HepG2 (cell line): ENCODE results near the gene GIMAP1. TPM values are rescaled to one million over a fixed set of nuclear protein-coding genes. Genes with fewer than 3 reads are reported as not detected.
A peak's percentile ranks its signal among the peaks of the same experiment; 100 is the strongest.

ENCODE experiments used
- ATAC-seq: fragments of 200-7000 bp; cut with Tn5 transposase; 3 replicates; pipeline ENCODE4 v1.9.1; 2020; ENCODE audit warnings: mild to moderate bottlenecking, moderate library complexity
- BruUV-seq: library from RNA; stranded (reverse); fragments of 400-500 nt; replicated peaks from 2 replicates; lab custom pipeline; 2021; lab: Mats Ljungman, UMichigan
- CTCF ChIA-PET: fragments of 300-600 bp; formaldehyde crosslinking; extraction: SDS; loops from one replicate; lab custom pipeline; 2021; ENCODE audit warnings: low total read pairs, inconsistent platforms, low intra/inter-chr PET ratio; lab: Yijun Ruan, JAX
- POLR2A ChIA-PET: fragments of 350-600 bp; sonication (Branson Sonifier 250); formaldehyde crosslinking; loops from one replicate; lab custom pipeline; 2020; ENCODE audit warnings: antibody characterized with exemption, inconsistent platforms; lab: Yijun Ruan, JAX
- DNase-seq: peaks from one replicate; pipeline ENCODE4 v3.0.0-alpha.2; 2015; ENCODE audit warnings: low spot score
- FAIRE-seq: peaks from 3 replicates; lab custom pipeline; 2011; peaks lifted over from hg19 to GRCh38; lab: Jason Lieb, UNC
- H2AFZ ChIP-seq: one replicate; pipeline ENCODE4 v1.6.1; 2011; ENCODE audit warnings: low read length, inconsistent platforms
- H3K27ac ChIP-seq: fragments of 300-600 bp; 3 replicates; pipeline ENCODE4 v1.8.0; 2011; ENCODE audit warnings: mixed run types, mild to moderate bottlenecking, mixed read lengths, low read length, inconsistent platforms; ENCODE audit not compliant: insufficient read depth; ENCODE audit errors: extremely low read length
- H3K27me3 ChIP-seq, 2 experiments: fragments of 200-600 bp in 1 of 2; 2 replicates in 1 of 2; 3 replicates in 1 of 2; pipeline versions ENCODE4 v1.6.0 to v1.8.0; 2011; ENCODE audit warnings: low read length in 2 of 2, mild to moderate bottlenecking in 2 of 2, moderate library complexity in 2 of 2, inconsistent platforms in 1 of 2; ENCODE audit not compliant: insufficient read depth in 2 of 2, control insufficient read depth in 1 of 2
- H3K36me3 ChIP-seq, 2 experiments: fragments of 200-600 bp in 1 of 2; replicated peaks in 1 of 2; 2 replicates in 1 of 2; 3 replicates in 1 of 2; pipeline versions ENCODE4 v1.5.1 to v1.8.0; 2011; ENCODE audit warnings: low read length in 2 of 2, inconsistent platforms in 1 of 2; ENCODE audit not compliant: insufficient read depth in 2 of 2, control insufficient read depth in 1 of 2
- H3K4me1 ChIP-seq: 2 replicates; pipeline ENCODE4 v1.5.1; 2012; ENCODE audit warnings: low read length, inconsistent platforms; ENCODE audit not compliant: insufficient read depth
- H3K4me2 ChIP-seq: 2 replicates; pipeline ENCODE4 v1.6.0; 2011; ENCODE audit warnings: low read depth, low read length, inconsistent platforms
- H3K4me3 ChIP-seq, 3 experiments: fragments of 200-600 bp in 1 of 3; sonication (generic), shearing (Covaris generic) in 1 of 3; replicated peaks in 1 of 3; 2 replicates each; pipeline ENCODE4 v1.5.1; 2011 to 2016; ENCODE audit warnings: low read length in 3 of 3, inconsistent platforms in 2 of 3, low read depth in 2 of 3, mild to moderate bottlenecking in 2 of 3, control low read depth in 1 of 3, mixed read lengths in 1 of 3; ENCODE audit not compliant: insufficient read depth in 1 of 3
- H3K79me2 ChIP-seq: one replicate; pipeline ENCODE4 v1.6.1; 2011; ENCODE audit warnings: low read length, inconsistent platforms; ENCODE audit not compliant: insufficient read depth
- H3K9ac ChIP-seq: 2 replicates; pipeline ENCODE4 v1.6.0; 2011; ENCODE audit warnings: mild to moderate bottlenecking, low read depth, low read length, inconsistent platforms; ENCODE audit not compliant: insufficient read depth
- H3K9me3 ChIP-seq: 2 replicates; pipeline ENCODE4 v1.5.1; 2012; ENCODE audit warnings: mild to moderate bottlenecking, low read length
- H4K20me1 ChIP-seq: 2 replicates; pipeline ENCODE4 v1.6.0; 2011; ENCODE audit warnings: inconsistent platforms, mild to moderate bottlenecking, low read length, moderate library complexity; ENCODE audit not compliant: insufficient read depth
- AHR ChIP-seq: IDR thresholded peaks from 2 replicates; pipeline ENCODE4 v1.6.1; 2018; ENCODE audit warnings: missing genetic modification reagents, missing compliant biosample characterization
- FOXA1 ChIP-seq, 2 experiments: fragments of 450-650 bp in 1 of 2; sonication (generic) in 1 of 2; formaldehyde crosslinking in 1 of 2; IDR thresholded peaks; 2 replicates each; pipeline versions ENCODE4 v1.4.0 to v1.6.1; 2016 to 2020; ENCODE audit warnings: missing genetic modification reagents in 1 of 2
- MZF1 ChIP-seq: sonication (generic); formaldehyde crosslinking; IDR thresholded peaks from 2 replicates; pipeline ENCODE4 v1.8.1; 2023; ENCODE audit warnings: mild to moderate bottlenecking, missing genetic modification reagents, borderline replicate concordance
- NBN ChIP-seq: fragments of 450-650 bp; conservative IDR thresholded peaks from 2 replicates; pipeline ENCODE4 v1.6.1; 2017
- PHB2 ChIP-seq: fragments of 450-650 bp; IDR thresholded peaks from 2 replicates; pipeline ENCODE4 v1.6.1; 2018; ENCODE audit not compliant: partially characterized antibody
- ZBTB20 ChIP-seq: sonication (generic); formaldehyde crosslinking; IDR thresholded peaks from 2 replicates; pipeline ENCODE4 v1.8.1; 2023; ENCODE audit warnings: missing genetic modification reagents, low read depth, mild to moderate bottlenecking, borderline replicate concordance
- ZMYM2 ChIP-seq: sonication (generic); formaldehyde crosslinking; IDR thresholded peaks from 2 replicates; pipeline ENCODE4 v1.8.0; 2022; ENCODE audit warnings: mild to moderate bottlenecking, missing genetic modification reagents
- in situ Hi-C: cut with HindIII; loops from 2 replicates; pipeline ENCODE4 v1.10.0; 2017; ENCODE audit warnings: low pct_unique_long_range_greater_than_20kb; ENCODE audit not compliant: extremely low pct_ligation_motif_present
- intact Hi-C: fragments of 100-400 bp; cut with micrococcal nuclease; formaldehyde crosslinking; loops from one replicate; pipeline ENCODE4 v1.10.0; 2022; ENCODE audit not compliant: unreplicated experiment
- polyA plus RNA-seq, 8 experiments: library from polyadenylated mRNA; depleted of rRNA in 3 of 8; stranded (reverse) in 7 of 8; unstranded in 1 of 8; fragments of >200 nt; fragmentation: Illumina TruSeq in 4 of 8; extraction: Trizol in 4 of 8; gene quantifications; 2 replicates each; pipeline versions ENCODE4 v1.2.1 to v1.2.3, GENCODE V29; 2011 to 2016; ENCODE audit warnings: low read depth in 4 of 8, missing spikeins in 1 of 8, mixed read lengths in 1 of 8; ENCODE audit not compliant: insufficient read depth in 1 of 8
- total RNA-seq, 5 experiments: library from RNA; depleted of rRNA; stranded (reverse); fragments of >200 nt; fragmentation: Illumina TruSeq; extraction: Trizol; gene quantifications; 2 replicates each; pipeline ENCODE4 v1.2.3, GENCODE V29; 2016; ENCODE audit warnings: low read depth in 1 of 5
- TF ChIP-seq, protein P1 (sequence below): sonication (generic); formaldehyde crosslinking; IDR thresholded peaks from 2 replicates; pipeline ENCODE4 v1.4.0; 2020; ENCODE audit warnings: mild to moderate bottlenecking, missing genetic modification reagents
- TF ChIP-seq, protein P2 (sequence below): sonication (generic); formaldehyde crosslinking; IDR thresholded peaks from 2 replicates; pipeline ENCODE4 v1.4.0; 2020; ENCODE audit warnings: missing genetic modification reagents, low read depth, mild to moderate bottlenecking, borderline replicate concordance
- TF ChIP-seq, protein P3 (sequence below): sonication (generic); formaldehyde crosslinking; IDR thresholded peaks from 2 replicates; pipeline ENCODE4 v1.5.0; 2020; ENCODE audit warnings: mild to moderate bottlenecking, missing genetic modification reagents, moderate library complexity
- TF ChIP-seq, protein P4 (sequence below): fragments of 450-650 bp; IDR thresholded peaks from 2 replicates; pipeline ENCODE4 v1.6.1; 2017; ENCODE audit warnings: mild to moderate bottlenecking
- TF ChIP-seq, protein P5 (sequence below), 2 experiments: sonication (generic) in 1 of 2; formaldehyde crosslinking in 1 of 2; IDR thresholded peaks; 2 replicates each; pipeline versions ENCODE4 v1.5.1 to v1.6.1; 2011 to 2020; ENCODE audit warnings: borderline replicate concordance in 1 of 2, low read depth in 1 of 2, low read length in 1 of 2, mild to moderate bottlenecking in 1 of 2, missing genetic modification reagents in 1 of 2, moderate library complexity in 1 of 2

Gene GIMAP1
- total and polyA plus RNA-seq, 2 of the 13 experiments (the other 11 are each of a cell fraction or from before 2014, with no cell fraction given) = not detected

DNA sequence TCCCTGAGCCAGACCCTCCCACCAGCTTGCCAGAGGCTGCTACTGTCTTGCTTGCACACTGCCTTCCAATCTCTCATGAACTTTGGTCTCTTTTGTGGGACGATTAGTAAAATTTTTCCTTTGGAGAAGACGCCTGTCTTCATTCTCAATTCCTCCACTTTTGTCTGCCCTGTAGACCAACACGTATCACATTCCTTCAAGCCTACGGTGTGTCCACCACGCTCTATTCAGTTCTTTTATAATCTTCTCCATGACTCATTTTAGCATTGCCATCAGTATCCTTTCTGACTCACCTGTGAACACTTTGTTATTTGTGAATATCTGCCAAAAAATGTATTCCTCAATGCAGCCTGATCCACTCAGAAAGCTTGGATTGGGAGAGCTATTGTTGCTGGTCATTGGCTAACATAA is 22.2 kb downstream of the GIMAP1 start (continued):
- TF ChIP-seq, protein P1, sequence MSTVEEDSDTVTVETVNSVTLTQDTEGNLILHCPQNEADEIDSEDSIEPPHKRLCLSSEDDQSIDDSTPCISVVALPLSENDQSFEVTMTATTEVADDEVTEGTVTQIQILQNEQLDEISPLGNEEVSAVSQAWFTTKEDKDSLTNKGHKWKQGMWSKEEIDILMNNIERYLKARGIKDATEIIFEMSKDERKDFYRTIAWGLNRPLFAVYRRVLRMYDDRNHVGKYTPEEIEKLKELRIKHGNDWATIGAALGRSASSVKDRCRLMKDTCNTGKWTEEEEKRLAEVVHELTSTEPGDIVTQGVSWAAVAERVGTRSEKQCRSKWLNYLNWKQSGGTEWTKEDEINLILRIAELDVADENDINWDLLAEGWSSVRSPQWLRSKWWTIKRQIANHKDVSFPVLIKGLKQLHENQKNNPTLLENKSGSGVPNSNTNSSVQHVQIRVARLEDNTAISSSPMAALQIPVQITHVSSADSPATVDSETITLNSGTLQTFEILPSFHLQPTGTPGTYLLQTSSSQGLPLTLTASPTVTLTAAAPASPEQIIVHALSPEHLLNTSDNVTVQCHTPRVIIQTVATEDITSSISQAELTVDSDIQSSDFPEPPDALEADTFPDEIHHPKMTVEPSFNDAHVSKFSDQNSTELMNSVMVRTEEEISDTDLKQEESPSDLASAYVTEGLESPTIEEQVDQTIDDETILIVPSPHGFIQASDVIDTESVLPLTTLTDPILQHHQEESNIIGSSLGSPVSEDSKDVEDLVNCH (CRISPR knock-in tag) = no peak
- no peak for TF ChIP-seq AHR (CRISPR knock-in tag)
- TF ChIP-seq PHB2 = no peak

DNA sequence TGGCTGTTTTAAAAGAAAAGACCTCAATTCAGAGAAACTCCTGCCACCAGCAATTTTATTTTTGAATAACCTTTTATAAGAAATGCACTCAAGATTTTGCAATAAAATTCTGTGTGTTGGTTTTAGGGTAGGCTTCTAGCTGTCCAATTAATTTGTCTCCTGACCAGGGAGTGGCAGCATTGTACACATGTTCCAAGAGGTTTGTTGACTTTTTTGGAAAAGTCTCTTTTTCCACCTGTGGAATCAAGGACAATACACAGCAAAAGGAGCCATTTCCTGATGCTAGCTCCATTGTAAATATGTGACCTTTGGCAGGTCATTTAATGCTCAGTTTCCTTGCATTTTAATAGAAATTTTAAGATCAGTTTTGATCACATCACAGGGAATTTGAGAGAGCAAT is 22.6 kb downstream of the GIMAP1 start:
- no peak overlapping the region for H2AFZ ChIP-seq
- ChIA-PET CTCF (no interaction called here), POLR2A (no interaction called here)
- H3K27ac ChIP-seq = no peak overlapping the region
- no peaks in the 10 kb centered on the region for H3K4me1 ChIP-seq
- no TSS peak for BruUV-seq
- peaks cover 1 to 10% of the 10 kb centered on the region in 2 experiments; a peak in 2 of 5 replicates for H3K27me3 ChIP-seq
- no peak overlapping the region for H3K4me2 ChIP-seq
- ATAC-seq = no peak
- peak; percentile 49 for FAIRE-seq
- no peak overlapping the region for H3K4me3 ChIP-seq
- H4K20me1 ChIP-seq = no peaks in the 10 kb centered on the region
- intact Hi-C loops (no loop called here), in situ Hi-C loops (no loop called here)
- no peak overlapping the region for H3K9ac ChIP-seq
- no peaks in the 10 kb centered on the region for H3K9me3 ChIP-seq
- no peaks in the 10 kb centered on the region for H3K79me2 ChIP-seq
- peak; percentile 11 for DNase-seq
- no peaks in the 10 kb centered on the region for H3K36me3 ChIP-seq
- TF ChIP-seq FOXA1 (IDR thresholded peaks at IDR 0.05) (no peak), FOXA1 (CRISPR knock-in tag; IDR thresholded peaks at IDR 0.05) (0 out of 2 replicates have a peak, but pooled peaks have one; percentile 34), NBN (no peak), ZBTB20 (no peak), ZMYM2 (CRISPR knock-in tag) (no peak), MZF1 (CRISPR knock-in tag) (no peak)
- TF ChIP-seq, protein P2, sequence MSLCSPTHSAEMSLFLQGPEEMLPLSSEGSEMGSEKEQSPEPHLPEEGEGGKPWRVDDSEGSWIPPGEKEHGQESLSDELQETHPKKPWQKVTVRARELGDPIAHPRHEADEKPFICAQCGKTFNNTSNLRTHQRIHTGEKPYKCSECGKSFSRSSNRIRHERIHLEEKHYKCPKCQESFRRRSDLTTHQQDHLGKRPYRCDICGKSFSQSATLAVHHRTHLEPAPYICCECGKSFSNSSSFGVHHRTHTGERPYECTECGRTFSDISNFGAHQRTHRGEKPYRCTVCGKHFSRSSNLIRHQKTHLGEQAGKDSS (CRISPR knock-in tag) = no peak
- TF ChIP-seq, protein P3, sequence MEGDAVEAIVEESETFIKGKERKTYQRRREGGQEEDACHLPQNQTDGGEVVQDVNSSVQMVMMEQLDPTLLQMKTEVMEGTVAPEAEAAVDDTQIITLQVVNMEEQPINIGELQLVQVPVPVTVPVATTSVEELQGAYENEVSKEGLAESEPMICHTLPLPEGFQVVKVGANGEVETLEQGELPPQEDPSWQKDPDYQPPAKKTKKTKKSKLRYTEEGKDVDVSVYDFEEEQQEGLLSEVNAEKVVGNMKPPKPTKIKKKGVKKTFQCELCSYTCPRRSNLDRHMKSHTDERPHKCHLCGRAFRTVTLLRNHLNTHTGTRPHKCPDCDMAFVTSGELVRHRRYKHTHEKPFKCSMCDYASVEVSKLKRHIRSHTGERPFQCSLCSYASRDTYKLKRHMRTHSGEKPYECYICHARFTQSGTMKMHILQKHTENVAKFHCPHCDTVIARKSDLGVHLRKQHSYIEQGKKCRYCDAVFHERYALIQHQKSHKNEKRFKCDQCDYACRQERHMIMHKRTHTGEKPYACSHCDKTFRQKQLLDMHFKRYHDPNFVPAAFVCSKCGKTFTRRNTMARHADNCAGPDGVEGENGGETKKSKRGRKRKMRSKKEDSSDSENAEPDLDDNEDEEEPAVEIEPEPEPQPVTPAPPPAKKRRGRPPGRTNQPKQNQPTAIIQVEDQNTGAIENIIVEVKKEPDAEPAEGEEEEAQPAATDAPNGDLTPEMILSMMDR (CRISPR knock-in tag) = peak; percentile 43
- TF ChIP-seq, protein P4, sequence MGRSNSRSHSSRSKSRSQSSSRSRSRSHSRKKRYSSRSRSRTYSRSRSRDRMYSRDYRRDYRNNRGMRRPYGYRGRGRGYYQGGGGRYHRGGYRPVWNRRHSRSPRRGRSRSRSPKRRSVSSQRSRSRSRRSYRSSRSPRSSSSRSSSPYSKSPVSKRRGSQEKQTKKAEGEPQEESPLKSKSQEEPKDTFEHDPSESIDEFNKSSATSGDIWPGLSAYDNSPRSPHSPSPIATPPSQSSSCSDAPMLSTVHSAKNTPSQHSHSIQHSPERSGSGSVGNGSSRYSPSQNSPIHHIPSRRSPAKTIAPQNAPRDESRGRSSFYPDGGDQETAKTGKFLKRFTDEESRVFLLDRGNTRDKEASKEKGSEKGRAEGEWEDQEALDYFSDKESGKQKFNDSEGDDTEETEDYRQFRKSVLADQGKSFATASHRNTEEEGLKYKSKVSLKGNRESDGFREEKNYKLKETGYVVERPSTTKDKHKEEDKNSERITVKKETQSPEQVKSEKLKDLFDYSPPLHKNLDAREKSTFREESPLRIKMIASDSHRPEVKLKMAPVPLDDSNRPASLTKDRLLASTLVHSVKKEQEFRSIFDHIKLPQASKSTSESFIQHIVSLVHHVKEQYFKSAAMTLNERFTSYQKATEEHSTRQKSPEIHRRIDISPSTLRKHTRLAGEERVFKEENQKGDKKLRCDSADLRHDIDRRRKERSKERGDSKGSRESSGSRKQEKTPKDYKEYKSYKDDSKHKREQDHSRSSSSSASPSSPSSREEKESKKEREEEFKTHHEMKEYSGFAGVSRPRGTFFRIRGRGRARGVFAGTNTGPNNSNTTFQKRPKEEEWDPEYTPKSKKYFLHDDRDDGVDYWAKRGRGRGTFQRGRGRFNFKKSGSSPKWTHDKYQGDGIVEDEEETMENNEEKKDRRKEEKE = no peak
- TF ChIP-seq, protein P5, sequence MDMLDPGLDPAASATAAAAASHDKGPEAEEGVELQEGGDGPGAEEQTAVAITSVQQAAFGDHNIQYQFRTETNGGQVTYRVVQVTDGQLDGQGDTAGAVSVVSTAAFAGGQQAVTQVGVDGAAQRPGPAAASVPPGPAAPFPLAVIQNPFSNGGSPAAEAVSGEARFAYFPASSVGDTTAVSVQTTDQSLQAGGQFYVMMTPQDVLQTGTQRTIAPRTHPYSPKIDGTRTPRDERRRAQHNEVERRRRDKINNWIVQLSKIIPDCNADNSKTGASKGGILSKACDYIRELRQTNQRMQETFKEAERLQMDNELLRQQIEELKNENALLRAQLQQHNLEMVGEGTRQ (IDR thresholded peaks at IDR 0.05; ENCODE audit: low read depth, low read length) = no peak
- TF ChIP-seq, protein P5 (CRISPR knock-in tag; IDR thresholded peaks at IDR 0.05; ENCODE audit: borderline replicate concordance) = no peak
